SK-N-SH treated with all-trans-retinoic acid at 6 μM for 48 hours (cell line): ENCODE data around the gene SMARCAD1.

Experiments used
- ARNTL ChIP-seq: fragments of 450-650 bp; formaldehyde crosslinking; IDR thresholded peaks from 2 replicates; pipeline ENCODE4 v1.5.0; 2020; ENCODE audit warnings: low read depth, mild to moderate bottlenecking, moderate library complexity, borderline replicate concordance
- BACH2 ChIP-seq: fragments of 250-450 bp; sonication (Bioruptor Pico); IDR thresholded peaks from 2 replicates; pipeline ENCODE4 v1.9.0; 2021; ENCODE audit warnings: mild to moderate bottlenecking, borderline replicate concordance
- CSDC2 ChIP-seq: fragments of 250-450 bp; sonication (Bioruptor Pico); IDR thresholded peaks from 2 replicates; pipeline ENCODE4 v1.5.0; 2020; ENCODE audit warnings: mild to moderate bottlenecking, moderate library complexity
- ESRRG ChIP-seq: fragments of 250-450 bp; sonication (Bioruptor Pico); IDR thresholded peaks from 2 replicates; pipeline ENCODE4 v1.6.1; 2021; ENCODE audit warnings: mild to moderate bottlenecking
- ISL1 ChIP-seq: fragments of 250-450 bp; sonication (Bioruptor Pico); IDR thresholded peaks from 2 replicates; pipeline ENCODE4 v2.1.2; 2022; ENCODE audit warnings: mild to moderate bottlenecking, moderate library complexity
- OSR1 ChIP-seq: fragments of 250-450 bp; sonication (Bioruptor Pico); IDR thresholded peaks from 2 replicates; pipeline ENCODE4 v1.8.0; 2022; ENCODE audit warnings: moderate library complexity, mild to moderate bottlenecking, inconsistent platforms
- RARB ChIP-seq: fragments of 250-450 bp; sonication (Bioruptor Pico); IDR thresholded peaks from 2 replicates; pipeline ENCODE4 v1.8.0; 2021; ENCODE audit warnings: mild to moderate bottlenecking, moderate library complexity
- SNAI2 ChIP-seq: fragments of 250-450 bp; sonication (Bioruptor Pico); IDR thresholded peaks from 2 replicates; pipeline ENCODE4 v1.5.0; 2020; ENCODE audit warnings: mild to moderate bottlenecking, moderate library complexity
- TF ChIP-seq, protein P1 (sequence below): fragments of 250-450 bp; sonication (Bioruptor Pico); IDR thresholded peaks from 2 replicates; pipeline ENCODE4 v1.8.0; 2020; ENCODE audit warnings: mild to moderate bottlenecking, moderate library complexity, borderline replicate concordance
- TF ChIP-seq, protein P2 (sequence below): fragments of 250-450 bp; sonication (Bioruptor Pico); IDR thresholded peaks from 2 replicates; pipeline ENCODE4 v1.5.1; 2020; ENCODE audit warnings: low read depth, mild to moderate bottlenecking, moderate library complexity
- TF ChIP-seq, protein P3 (sequence below): fragments of 250-450 bp; sonication (Bioruptor Pico); IDR thresholded peaks from 2 replicates; pipeline ENCODE4 v1.5.1; 2021; ENCODE audit warnings: mild to moderate bottlenecking, moderate library complexity

DNA sequence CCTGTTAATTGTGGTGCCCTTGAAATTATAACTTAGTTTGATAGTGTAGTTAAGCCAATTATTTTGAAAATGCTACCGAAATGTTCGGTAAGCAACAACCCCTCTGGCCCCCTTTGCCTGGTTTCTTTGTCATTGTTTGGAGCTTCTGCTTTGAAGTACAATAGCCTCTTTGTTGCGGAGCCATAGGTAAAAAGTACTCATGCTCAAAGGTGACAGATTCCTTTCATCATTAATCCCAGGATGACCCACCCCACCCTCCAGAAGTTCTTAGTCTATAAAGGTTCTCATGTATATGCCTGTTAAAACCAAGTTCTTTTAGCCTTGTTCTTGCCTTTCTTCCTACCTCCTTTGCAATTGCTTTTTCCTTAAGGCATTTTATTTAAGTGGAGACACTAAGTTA, 42.4 kb upstream of the SMARCAD1 start:
- TF ChIP-seq RARB (CRISPR knock-in tag): no peak
- TF ChIP-seq ISL1 (CRISPR knock-in tag): no peak
- no peak for TF ChIP-seq SNAI2 (CRISPR knock-in tag)
- no peak for TF ChIP-seq CSDC2 (CRISPR knock-in tag)
- TF ChIP-seq, protein P1, sequence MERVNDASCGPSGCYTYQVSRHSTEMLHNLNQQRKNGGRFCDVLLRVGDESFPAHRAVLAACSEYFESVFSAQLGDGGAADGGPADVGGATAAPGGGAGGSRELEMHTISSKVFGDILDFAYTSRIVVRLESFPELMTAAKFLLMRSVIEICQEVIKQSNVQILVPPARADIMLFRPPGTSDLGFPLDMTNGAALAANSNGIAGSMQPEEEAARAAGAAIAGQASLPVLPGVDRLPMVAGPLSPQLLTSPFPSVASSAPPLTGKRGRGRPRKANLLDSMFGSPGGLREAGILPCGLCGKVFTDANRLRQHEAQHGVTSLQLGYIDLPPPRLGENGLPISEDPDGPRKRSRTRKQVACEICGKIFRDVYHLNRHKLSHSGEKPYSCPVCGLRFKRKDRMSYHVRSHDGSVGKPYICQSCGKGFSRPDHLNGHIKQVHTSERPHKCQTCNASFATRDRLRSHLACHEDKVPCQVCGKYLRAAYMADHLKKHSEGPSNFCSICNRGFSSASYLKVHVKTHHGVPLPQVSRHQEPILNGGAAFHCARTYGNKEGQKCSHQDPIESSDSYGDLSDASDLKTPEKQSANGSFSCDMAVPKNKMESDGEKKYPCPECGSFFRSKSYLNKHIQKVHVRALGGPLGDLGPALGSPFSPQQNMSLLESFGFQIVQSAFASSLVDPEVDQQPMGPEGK: no peak
- TF ChIP-seq, protein P2, sequence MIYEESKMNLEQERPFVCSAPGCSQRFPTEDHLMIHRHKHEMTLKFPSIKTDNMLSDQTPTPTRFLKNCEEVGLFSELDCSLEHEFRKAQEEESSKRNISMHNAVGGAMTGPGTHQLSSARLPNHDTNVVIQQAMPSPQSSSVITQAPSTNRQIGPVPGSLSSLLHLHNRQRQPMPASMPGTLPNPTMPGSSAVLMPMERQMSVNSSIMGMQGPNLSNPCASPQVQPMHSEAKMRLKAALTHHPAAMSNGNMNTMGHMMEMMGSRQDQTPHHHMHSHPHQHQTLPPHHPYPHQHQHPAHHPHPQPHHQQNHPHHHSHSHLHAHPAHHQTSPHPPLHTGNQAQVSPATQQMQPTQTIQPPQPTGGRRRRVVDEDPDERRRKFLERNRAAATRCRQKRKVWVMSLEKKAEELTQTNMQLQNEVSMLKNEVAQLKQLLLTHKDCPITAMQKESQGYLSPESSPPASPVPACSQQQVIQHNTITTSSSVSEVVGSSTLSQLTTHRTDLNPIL: no peak
- TF ChIP-seq, protein P3, sequence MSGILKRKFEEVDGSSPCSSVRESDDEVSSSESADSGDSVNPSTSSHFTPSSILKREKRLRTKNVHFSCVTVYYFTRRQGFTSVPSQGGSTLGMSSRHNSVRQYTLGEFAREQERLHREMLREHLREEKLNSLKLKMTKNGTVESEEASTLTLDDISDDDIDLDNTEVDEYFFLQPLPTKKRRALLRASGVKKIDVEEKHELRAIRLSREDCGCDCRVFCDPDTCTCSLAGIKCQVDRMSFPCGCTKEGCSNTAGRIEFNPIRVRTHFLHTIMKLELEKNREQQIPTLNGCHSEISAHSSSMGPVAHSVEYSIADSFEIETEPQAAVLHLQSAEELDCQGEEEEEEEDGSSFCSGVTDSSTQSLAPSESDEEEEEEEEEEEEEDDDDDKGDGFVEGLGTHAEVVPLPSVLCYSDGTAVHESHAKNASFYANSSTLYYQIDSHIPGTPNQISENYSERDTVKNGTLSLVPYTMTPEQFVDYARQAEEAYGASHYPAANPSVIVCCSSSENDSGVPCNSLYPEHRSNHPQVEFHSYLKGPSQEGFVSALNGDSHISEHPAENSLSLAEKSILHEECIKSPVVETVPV: no peak
- no peak for TF ChIP-seq ESRRG (CRISPR knock-in tag)
- TF ChIP-seq ARNTL (CRISPR knock-in tag): no peak
- no peak for TF ChIP-seq BACH2 (CRISPR knock-in tag)
- TF ChIP-seq OSR1: no peak
